ENCODE measurements around the gene ZNF549. TPM values are rescaled to one million over a fixed set of nuclear protein-coding genes. Genes with fewer than 3 reads are reported as not detected.

Gene ZNF549
- total RNA-seq, 3 donors from 2014 or later (not counting 1 experiment from before 2014, with no cell fraction given) = 7.1 to 12.1 (median 8.6) TPM

DNA sequence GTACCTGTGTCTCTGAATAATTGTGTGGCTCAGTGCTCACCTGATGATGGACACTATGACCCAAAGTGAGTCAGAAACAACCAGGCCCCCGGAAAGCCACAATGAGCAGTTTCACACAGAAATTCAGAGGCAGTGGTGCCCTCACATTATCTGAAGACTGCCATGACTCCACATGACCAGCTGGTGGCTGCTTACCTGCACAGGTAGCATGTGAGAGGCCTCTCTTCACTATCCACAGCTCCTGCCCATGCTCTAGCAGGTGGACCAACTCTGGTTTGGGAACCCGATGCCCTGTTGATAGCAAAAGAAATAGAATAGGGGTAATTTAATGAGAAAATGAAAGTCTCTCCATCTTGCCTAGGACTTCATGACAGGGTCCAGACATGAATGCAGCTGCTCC lies 25.3 kb downstream of the ZNF549 start:
- H3K4me3 Mint-ChIP-seq = no peak overlapping the region
- no peak for ATAC-seq
- no peaks in the 10 kb centered on the region for H3K4me1 ChIP-seq (ENCODE audit: control insufficient read depth, insufficient read depth, low read length)
- H3K27ac Mint-ChIP-seq = no peak overlapping the region
- peaks cover 63% of the 10 kb centered on the region for H3K36me3 ChIP-seq (ENCODE audit: control insufficient read depth, insufficient read depth, low read length)
- peaks cover 16 to 32% of the 10 kb centered on the region in 2 donors for H3K9me3 Mint-ChIP-seq
- intact Hi-C loops (cut with micrococcal nuclease) = loop anchor here (5.0 kb wide), 1 partner anchor 35 kb away; no protein-coding TSS in a partner anchor
- no peak overlapping the region for H3K27ac ChIP-seq (ENCODE audit: low read length)
- peaks cover 71% of the 10 kb centered on the region for H3K36me3 Mint-ChIP-seq
- no peak for TF ChIP-seq CTCF (IDR thresholded peaks at IDR 0.05)
- no peak overlapping the region for H3K4me3 ChIP-seq (ENCODE audit: low read length)
- no peaks in the 10 kb centered on the region for H3K27me3 Mint-ChIP-seq (ENCODE audit: low read depth in 2 of 2)
- WGBS (ENCODE audit: insufficient coverage) = 100% methylated on average over 2 of the region's 2 CpGs
- no peaks in the 10 kb centered on the region for H3K27me3 ChIP-seq (ENCODE audit: control insufficient read depth, insufficient read depth, low read length)
- no peak for DNase-seq
- H3K9me3 ChIP-seq (ENCODE audit: control insufficient read depth, insufficient read depth, low read length) = peaks cover 41% of the 10 kb centered on the region
- H3K4me1 Mint-ChIP-seq = peaks cover 0 to 21% of the 10 kb centered on the region in 2 donors

DNA sequence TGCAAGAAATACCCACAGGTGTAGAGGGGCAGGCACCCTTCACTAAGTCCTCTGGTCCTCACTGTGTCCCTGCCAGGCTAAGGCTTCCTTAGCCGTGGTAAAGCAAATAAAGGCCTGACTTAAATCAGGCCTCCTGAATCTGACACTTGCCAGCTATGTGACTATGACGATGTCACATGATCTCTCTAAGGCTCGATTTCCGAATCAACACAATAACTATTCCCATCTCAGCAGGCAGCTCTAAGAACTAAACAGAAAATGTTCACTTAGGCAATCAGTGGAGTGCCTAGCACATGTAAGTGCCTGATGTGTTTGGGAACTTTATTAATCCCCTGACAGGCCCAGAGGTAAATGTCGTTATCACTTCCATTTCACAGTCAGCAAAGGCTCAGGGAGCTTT lies 30.5 kb downstream of the ZNF549 start:
- H3K27ac ChIP-seq (ENCODE audit: low read length) = no peak overlapping the region
- Mint-ChIP-seq H3K4me3 (peak overlapping the region; percentile 98), H3K27me3 (ENCODE audit: low read depth in 2 of 2) (peaks cover 0 to 3% of the 10 kb centered on the region in 2 donors), H3K27ac (peak overlapping the region in 1 of 2 donors; percentile 94), H3K36me3 (peaks cover 42% of the 10 kb centered on the region), H3K9me3 (peaks cover 3 to 4% of the 10 kb centered on the region in 2 donors), H3K4me1 (peaks cover 33 to 34% of the 10 kb centered on the region in 2 donors)
- H3K4me1 ChIP-seq (ENCODE audit: control insufficient read depth, insufficient read depth, low read length) = peaks cover 19% of the 10 kb centered on the region
- WGBS (ENCODE audit: insufficient coverage) = 100% methylated on average over 5 of the region's 5 CpGs
- no peak overlapping the region for H3K4me3 ChIP-seq (ENCODE audit: low read length)
- H3K9me3 ChIP-seq (ENCODE audit: control insufficient read depth, insufficient read depth, low read length) = peaks cover 18% of the 10 kb centered on the region
- H3K36me3 ChIP-seq (ENCODE audit: control insufficient read depth, insufficient read depth, low read length) = peaks cover 19% of the 10 kb centered on the region
- no peak for DNase-seq
- intact Hi-C loops (cut with micrococcal nuclease) = no loop called here
- H3K27me3 ChIP-seq (ENCODE audit: control insufficient read depth, insufficient read depth, low read length) = no peaks in the 10 kb centered on the region
- no peak for ATAC-seq
- no peak for TF ChIP-seq CTCF (IDR thresholded peaks at IDR 0.05)

DNA sequence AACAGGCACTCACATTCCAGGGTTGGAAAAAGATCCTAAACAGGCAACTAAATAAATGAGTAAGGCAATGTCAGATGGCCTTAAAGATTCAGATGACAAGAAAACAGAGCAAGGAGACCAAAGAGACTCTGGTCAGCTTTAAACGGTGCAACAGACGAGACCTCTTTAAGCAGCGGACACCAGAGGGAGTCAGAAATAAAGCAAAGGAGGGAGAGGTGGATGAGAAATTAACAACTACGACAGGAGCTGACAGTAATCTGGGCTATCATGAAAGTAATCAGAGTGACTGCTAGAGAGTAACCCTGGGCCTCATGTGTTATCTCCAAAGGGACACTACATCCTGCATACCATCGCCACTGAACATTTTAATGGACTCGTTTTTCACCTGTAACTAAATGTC lies 31.4 kb downstream of the ZNF549 start:
- peaks cover 44% of the 10 kb centered on the region for H3K36me3 Mint-ChIP-seq
- Histone ChIP-seq H3K4me3 (ENCODE audit: low read length) (no peak overlapping the region), H3K27ac (ENCODE audit: low read length) (no peak overlapping the region), H3K9me3 (ENCODE audit: control insufficient read depth, insufficient read depth, low read length) (peaks cover 23% of the 10 kb centered on the region), H3K36me3 (ENCODE audit: control insufficient read depth, insufficient read depth, low read length) (peaks cover 18% of the 10 kb centered on the region), H3K27me3 (ENCODE audit: control insufficient read depth, insufficient read depth, low read length) (no peaks in the 10 kb centered on the region), H3K4me1 (ENCODE audit: control insufficient read depth, insufficient read depth, low read length) (peaks cover 19% of the 10 kb centered on the region)
- intact Hi-C loops (cut with micrococcal nuclease) = no loop called here
- peaks cover 33 to 34% of the 10 kb centered on the region in 2 donors for H3K4me1 Mint-ChIP-seq
- H3K4me3 Mint-ChIP-seq = peak overlapping the region; percentile 98
- ATAC-seq (no peak), DNase-seq (no peak)
- H3K27ac Mint-ChIP-seq = peak overlapping the region; percentile 87 to 94
- no peak for TF ChIP-seq CTCF (IDR thresholded peaks at IDR 0.05)
- 50% methylated on average over 6 of the region's 6 CpGs for WGBS (ENCODE audit: insufficient coverage)
- H3K9me3 Mint-ChIP-seq = peaks cover 5% of the 10 kb centered on the region in 2 donors
- H3K27me3 Mint-ChIP-seq (ENCODE audit: low read depth in 2 of 2) = peaks cover 0 to 6% of the 10 kb centered on the region in 2 donors

DNA sequence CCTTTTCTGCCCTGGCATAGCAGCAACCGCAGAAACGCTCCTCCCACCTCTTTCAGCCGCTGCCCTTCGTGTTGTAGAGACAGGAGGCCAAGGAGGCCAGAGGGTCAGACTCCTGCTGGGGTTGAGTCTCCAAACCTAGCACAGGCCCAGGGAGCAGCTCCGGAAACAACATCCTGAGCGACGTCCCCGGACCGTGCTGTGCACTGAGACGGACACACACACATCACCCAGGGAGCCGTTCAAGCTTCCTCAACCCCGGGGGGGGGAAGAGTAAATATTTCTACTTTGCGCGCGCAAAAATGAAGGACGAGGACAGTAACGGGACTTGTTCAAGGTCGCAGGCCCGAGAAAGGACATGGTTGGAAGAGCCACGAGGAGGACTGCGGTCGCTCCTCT lies 31.9 kb downstream of the ZNF549 start:
- Mint-ChIP-seq H3K27me3 (ENCODE audit: low read depth in 2 of 2) (peaks cover 0 to 8% of the 10 kb centered on the region in 2 donors), H3K36me3 (peaks cover 47% of the 10 kb centered on the region), H3K9me3 (peaks cover 5 to 8% of the 10 kb centered on the region in 2 donors), H3K4me1 (peaks cover 33 to 34% of the 10 kb centered on the region in 2 donors), H3K4me3 (peak overlapping the region; percentile 98), H3K27ac (peak overlapping the region; percentile 87 to 94)
- Histone ChIP-seq H3K27me3 (ENCODE audit: control insufficient read depth, insufficient read depth, low read length) (no peaks in the 10 kb centered on the region), H3K4me1 (ENCODE audit: control insufficient read depth, insufficient read depth, low read length) (peaks cover 19% of the 10 kb centered on the region), H3K4me3 (ENCODE audit: low read length) (peak overlapping the region; percentile 93), H3K36me3 (ENCODE audit: control insufficient read depth, insufficient read depth, low read length) (peaks cover 18% of the 10 kb centered on the region), H3K9me3 (ENCODE audit: control insufficient read depth, insufficient read depth, low read length) (peaks cover 22% of the 10 kb centered on the region), H3K27ac (ENCODE audit: low read length) (peak overlapping the region; percentile 65)
- TF ChIP-seq CTCF (IDR thresholded peaks at IDR 0.05) = no peak
- ATAC-seq (peak; percentile 9 to 23 (median 22)), DNase-seq (peak in 1 of 2 donors; percentile 32)
- WGBS (ENCODE audit: insufficient coverage) = under 1% methylated on average over 22 of the region's 22 CpGs
- intact Hi-C loops (cut with micrococcal nuclease) = loop anchor here (1.0 kb wide), 2 partner anchors 19 to 124 kb away; partner anchors contain the start of genes ZNF416 and ZNF749

Measured in natural killer cell (primary cell).